ENCODE results near the gene NFATC2. TPM values are rescaled to one million over a fixed set of nuclear protein-coding genes. Genes with fewer than 3 reads are reported as not detected.

NFATC2 gene
- total RNA-seq (2014; rRNA removed; shearing (Covaris generic)), result 0.28 and 0.43 TPM in 2 replicates

DNA sequence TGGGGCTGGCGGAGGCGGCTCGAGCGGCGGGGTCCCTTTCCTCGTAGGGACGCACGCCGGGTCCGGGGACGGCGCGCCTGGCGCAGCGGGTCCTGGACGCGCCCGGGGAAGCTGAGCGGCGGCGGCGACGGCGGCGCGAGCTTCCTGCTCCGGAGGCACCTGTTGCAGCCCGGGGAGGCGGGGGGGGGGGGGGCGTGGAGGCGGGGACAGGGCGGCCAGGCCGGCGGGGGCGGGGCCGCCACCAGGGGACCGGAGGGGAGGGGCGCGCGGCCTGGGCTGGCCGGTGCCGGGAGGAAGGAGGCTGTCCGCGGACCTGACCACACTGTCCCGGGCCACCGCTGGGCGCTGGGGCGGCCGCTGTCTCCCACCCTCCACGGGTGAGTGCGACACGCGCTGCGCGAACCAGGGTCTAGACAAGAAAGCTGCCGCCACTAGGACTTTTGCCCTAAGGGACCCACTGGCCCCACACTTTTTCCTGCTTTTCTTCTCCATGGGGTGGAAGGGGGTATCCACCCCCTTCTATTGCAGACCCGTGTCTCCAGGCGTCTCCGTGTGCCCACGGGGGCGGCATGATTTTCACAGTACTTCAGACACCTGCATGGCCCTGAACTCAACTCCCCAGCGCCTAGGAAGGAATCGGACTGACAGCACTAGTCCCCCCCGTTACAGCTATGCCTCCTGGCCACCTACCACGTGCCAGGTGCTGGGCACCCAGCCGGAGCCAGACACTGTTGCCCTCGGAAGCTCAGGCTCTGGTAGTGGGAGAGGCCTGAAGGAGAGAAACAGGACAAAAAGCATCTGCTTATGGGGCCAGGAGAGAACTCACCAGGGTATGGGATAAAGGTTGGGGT, at the start of gene NFATC2:
TSS of gene NFATC2 (minus strand) at position 149 of the 851 bp plus-strand sequence. CDS start 220 bp downstream, outside the sequence.
- DNase-seq (ENCODE audit: low spot score), result no peak

DNA sequence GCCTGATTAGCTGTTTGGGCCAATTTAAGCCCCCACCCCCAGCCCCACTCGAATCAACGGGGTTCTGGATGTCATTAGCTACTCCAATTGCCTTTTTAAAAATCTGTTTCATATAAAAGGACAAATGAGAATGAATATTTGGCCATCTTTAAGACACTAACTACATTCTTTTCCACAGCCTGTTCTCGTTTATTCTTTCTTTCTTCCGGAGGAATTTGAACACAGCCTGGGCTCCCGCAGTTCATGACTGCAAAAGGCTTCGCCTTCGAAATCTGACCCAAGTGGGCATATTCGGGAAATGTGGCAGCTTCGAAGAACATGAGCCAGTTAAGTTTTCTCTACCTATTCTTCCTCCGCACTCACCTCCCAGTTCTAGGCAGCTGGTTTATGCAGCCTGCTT, 49.4 kb upstream of the NFATC2 start:
- no peak for DNase-seq (ENCODE audit: low spot score)

DNA sequence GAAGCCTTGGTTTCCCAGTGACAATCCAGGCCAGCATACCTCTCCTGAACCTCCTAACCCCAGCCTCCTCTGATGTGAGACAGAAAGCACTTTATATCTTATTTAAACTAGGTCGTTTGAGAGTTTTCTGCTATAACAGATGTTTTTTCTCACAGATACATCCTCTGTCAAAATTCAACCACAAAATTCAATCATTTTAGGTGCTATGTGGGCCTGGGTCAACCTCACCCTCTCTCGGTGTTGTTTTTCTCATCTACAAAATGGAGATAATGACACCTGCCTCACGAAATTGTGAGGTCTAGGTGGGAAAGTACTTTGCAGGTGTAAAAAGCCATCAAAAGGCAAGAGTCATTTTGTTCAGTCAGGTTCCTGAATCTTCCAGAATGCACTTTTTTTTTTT, 46.2 kb upstream of the NFATC2 start:
- DNase-seq (ENCODE audit: low spot score), result no peak

DNA sequence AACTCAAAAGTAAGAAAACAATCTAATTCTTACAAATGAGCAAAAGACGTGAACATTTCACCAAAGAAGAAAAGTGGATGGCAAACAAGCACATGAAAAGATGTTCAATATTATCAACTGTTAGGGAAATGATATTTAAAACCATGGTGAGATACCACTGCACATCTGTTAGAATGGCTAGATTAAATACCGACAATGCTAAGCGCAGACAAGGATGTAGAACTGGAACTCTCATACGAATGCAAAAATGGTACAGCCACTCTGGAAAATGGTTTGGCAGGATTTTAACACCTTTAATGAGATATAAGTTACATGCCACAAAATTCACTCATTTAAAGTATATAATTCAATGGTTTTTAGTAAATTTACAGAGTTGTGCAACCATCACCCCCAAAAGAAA, 44.6 kb upstream of the NFATC2 start:
- no peak for DNase-seq (ENCODE audit: low spot score)

DNA sequence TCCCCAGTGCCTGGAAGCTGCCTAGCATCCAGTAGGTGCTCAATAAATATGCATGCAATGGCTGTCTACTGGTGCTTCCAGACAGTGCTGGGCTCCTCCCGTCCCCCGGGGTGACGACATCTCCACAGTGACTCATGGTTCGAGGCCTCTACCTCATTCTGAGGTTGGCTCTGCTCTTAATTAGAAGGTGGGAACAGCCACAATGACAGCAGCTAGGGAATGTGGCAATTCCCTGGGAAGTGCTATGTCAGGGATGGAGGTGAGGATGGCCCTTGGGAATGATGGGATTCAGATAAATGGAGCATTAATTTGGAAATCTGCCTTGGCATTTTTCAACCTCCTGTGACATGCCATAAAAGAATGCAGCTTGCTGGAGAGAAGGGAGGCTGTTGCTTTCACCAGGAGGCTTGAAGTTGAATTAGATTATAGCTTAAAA, 43.5 kb upstream of the NFATC2 start:
- DNase-seq (ENCODE audit: low spot score), result peak; percentile 97

DNA sequence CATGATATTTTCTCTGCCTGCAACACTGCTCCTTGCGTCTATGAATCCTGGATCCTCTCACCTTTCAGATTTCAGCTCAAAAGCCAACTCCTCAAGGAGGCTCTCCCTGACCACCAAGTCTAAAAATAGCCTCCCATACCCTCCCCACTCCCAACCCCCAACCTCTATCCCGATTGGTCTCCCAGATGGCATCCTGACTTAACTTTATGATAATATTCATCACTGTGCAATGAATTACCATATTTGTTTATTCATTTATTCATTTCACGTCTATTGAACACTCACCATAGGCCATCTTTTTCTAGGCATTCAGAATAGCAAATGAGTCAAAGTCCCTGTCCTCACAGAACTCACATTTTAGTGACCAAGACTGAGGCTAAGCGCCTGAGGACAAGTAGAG, 42.6 kb upstream of the NFATC2 start:
- no peak for DNase-seq (ENCODE audit: low spot score)

DNA sequence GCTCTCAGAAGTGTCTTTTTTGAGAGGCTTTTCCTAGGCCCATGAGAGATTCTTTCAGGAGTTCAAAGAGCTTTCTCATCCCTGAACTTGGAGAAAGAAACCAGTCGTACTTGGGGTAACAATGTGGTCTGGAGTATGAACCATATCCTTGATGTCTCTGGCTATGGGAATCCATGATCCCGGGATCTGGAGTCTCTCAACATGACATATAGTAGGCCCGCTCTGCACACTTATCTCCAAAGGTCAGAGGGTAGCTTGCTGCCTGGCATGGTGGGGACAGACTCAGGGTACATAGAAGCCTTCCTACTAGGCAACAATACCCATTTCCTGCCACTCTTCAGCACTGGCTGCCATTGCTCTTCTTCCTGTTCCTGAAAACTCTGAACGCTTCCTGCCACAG, 42.2 kb upstream of the NFATC2 start:
- no peak for DNase-seq (ENCODE audit: low spot score)

DNA sequence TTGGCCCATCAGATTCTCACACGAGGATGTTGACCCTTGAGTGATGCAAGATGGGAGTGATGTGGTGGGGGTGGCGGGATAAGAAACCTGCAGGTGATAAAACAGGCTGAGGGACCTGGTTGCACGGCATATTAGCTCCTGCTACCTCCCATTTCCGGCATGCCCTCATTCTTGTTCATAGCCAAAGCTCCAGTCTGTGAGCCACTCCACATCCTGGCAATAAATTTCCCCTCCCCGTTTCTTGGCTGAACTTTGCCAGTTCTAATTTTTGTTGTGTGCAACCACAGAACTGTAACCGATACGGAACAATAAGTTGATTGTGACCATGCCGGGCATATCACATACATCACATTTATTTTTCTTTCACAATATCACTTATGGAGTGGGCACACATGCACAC, 41.6 kb upstream of the NFATC2 start:
- DNase-seq (ENCODE audit: low spot score), result peak; percentile 44

DNA sequence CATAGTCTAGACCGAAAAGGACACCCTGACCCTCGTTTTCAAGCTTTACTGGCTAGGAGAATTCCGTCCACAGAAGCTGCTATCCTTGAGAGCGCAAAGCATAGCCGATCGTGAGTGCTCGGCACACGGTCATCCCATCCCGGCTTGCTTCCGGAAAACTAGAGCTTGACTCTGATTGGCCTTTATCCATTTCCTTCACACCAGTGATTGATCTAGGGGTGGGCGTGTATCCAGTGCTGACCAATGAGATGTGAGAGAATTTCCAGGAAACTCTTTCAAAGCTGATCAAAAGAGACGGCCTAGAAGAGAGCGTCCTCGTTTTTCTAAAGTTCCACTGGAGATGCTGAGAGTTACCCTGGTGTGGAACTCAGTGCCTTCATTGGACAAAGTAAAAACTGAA, 41.0 kb upstream of the NFATC2 start:
- no peak for DNase-seq (ENCODE audit: low spot score)

DNA sequence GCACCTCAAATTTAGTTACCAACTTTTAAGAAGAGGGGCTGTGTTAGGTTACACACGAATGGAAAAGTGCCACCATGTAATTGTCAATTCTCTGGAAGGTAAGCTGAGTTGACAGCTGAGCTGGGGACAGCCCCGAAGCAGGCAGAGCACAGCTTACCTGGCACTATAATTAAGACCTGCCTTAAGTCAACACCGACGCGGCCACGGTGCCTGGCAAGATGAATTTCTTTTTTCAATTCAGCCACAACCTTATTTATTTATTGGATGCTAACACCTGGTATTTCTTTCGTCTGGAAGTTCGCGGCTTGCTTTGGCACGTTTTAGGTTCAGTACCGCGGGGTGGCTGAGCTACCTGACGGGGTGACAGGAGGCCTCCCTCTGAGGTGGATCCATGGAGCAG, 40.6 kb upstream of the NFATC2 start:
- no peak for DNase-seq (ENCODE audit: low spot score)

DNA sequence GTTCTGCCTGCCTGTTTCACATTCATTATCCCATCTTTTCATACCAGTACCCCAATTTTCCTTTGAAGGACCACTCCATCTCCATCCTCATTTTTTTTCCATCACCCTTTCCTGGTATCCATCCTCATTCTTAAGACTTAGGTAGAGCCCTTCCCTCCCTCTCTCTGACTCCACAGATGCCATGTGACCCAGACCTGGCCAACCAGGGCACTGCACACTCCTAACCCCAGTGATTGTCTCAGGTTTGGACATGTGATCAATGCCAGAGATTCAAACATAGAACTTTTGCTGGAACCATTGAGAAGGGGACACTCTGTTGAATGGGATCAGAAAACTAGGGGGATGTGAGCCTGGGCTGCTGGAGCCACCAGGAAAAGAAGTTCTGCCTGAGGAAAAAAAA, 39.1 kb upstream of the NFATC2 start:
- DNase-seq (ENCODE audit: low spot score), result no peak

DNA sequence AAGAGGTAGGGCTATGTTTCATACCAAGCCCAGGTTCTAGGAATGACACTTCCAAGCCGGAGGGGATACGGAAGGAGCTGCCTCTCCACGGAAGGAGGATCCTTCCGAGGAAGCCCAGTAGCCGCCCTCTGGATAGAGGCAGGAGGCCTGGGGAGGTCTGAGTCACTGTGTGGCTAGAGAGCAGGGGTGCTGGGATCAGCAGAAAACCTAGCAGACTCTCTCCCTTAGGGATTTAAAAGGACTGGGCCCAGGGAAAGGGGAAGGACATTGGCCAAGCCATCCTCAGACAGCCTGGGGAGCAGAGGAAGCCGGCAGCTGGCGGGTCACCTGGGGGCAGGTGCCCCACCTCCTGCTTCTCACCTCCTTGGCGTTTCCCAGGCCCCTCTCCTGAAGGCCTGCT, 36.6 kb upstream of the NFATC2 start:
- peak; percentile 85 for DNase-seq (ENCODE audit: low spot score)

DNA sequence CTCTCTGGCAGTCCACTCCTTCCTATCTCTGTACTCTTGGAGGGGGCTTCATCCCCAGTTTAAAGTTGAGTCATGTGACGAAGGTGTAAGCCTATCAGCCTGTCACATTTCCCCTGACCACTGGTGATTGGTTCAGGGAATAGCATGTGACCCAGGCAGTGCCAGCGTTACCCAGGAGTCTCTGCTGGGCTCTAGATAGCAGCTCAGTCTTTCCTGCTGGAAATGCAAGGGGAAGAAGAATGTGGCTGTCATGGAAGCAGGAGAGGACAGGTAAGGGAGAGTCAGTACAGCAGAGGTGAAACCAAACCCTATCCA, 35.6 kb upstream of the NFATC2 start:
- DNase-seq (ENCODE audit: low spot score), result no peak

DNA sequence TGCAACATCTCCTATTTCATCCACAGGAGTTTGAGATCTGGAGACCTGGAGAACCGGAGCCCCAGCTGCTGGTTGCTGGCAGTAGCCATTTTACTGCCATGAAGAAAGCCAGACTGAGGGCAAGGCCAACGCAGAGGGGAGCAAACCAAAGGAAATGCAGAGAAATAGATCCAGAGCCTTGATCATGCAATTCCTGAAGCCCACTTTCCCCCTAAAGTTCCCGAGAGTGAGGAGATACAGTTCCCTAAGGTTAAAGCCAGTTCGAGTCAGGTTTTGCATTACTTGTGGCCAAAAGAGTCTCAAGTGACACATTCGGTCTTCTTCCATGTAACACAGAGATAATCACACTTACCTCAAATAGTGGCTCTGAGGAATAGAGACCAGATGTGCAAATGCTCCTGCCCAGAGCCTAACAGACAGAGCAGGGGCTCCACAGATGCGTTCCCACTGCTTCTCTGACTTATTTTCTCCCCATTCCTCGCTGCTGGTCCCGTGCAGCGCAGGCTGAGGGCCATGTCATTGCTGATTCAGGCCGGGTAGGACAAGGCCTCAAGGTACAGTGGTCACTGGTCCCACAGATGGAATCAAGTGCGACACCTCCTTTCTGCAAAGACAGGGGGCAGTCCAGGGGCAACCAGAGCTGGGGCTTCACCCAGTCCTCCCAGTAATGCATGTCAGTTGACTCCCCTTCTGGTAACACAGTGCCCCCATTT, 35.1 kb upstream of the NFATC2 start:
- DNase-seq (ENCODE audit: low spot score), result no peak

DNA sequence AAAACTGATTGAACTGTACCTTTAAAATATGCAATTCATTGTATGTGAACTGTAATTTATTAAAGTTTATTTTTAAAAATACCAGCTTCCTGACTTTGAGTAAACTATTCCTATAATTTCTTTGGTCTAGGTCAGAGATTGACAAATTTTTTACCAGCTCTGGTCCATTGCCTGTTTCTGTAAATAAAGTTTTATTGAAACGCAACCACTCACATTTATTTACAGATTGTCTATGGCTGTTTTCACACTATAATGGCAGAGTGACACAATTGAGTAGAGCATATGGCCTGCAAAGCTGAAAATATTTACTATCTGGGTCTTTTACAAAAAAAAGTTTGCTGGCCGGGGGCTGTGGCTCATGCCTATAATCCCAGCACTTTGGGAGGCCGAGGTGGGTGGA, 33.0 kb upstream of the NFATC2 start:
- no peak for DNase-seq (ENCODE audit: low spot score)

DNA sequence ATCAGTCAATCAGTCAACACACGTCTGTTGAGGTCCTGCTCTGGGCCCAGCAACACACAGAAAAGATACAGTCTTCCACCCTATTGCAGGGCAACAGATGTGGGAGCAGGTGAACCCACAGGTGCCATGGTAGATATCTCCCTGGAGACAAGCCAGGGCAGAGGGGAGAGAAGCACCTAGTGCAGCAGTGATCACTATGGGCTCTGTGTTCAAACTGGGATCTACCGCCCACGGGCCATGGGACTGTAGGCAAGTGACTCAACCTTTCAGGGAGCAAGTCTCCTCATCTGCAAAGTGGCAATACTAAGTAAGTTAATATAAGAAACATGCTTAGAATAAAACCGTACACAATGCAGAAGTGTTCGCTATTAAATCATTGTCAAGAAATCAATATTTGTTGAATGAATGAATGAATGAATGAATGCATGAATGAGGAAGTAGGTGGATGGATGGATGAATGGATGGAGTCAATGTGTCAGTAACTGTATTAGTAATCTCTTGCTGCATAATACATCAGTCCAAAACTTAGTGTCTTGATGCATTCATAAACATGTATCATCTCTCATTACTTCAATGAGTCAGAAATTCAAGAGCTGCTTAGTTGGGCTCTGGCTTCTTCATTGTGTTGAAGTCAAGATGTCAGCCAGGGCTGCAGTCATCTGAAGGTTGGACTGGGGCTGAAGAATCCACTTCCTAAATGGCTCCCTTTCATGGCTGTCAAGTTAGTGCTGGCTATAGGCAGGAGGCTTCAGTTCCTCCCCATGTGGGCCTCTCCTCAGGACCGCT, 31.9 kb upstream of the NFATC2 start:
- DNase-seq (ENCODE audit: low spot score), result no peak

DNA sequence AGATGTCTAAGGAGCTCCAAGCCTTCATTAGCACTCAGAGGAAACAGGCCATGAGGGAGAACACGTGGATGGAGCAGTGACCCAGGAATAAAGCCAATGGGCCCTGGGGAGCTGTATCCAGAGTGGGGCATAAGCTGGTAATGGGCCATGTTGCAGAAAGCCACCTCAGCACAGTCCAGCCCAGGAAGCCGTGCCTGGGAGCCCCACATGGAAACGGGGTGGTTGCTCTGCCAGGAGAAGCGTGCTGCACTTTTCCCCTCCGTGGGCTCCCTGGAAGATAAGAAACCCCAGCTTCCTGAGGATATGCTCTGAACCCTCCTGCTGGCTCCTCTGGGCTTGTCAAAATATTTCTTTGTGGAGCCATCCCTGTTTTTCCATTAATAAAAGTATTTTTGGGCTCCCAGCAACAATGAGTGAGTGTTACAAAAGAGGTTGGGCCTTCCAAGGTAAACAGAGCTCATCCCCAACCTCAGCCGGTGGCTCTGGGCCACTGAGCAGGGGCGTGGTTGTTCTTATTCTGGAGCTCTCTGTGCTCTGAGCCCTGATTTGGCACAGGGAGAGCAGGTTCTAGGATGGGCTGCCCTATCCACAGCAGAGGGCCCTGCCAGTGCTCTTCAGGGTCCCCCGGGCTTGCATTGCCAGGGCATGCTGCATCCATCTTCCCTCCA, 31.2 kb upstream of the NFATC2 start:
- no peak for DNase-seq (ENCODE audit: low spot score)

DNA sequence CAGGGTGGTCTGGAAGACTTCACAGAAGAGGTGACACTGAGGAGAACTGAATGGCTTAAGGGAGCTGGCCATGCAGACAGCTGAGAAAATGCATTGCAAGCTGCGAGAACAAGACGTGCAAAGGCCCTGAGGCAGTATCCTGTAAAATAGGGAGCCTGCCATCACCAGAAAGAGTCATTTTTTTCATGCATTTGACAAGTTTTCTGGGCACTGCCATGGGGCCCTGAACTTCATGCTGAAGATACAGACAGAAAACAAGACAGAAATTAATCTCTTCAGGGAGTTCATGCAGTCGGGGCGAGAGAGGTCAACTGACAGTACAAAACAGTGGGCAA, 28.9 kb upstream of the NFATC2 start:
- DNase-seq (ENCODE audit: low spot score), result no peak

DNA sequence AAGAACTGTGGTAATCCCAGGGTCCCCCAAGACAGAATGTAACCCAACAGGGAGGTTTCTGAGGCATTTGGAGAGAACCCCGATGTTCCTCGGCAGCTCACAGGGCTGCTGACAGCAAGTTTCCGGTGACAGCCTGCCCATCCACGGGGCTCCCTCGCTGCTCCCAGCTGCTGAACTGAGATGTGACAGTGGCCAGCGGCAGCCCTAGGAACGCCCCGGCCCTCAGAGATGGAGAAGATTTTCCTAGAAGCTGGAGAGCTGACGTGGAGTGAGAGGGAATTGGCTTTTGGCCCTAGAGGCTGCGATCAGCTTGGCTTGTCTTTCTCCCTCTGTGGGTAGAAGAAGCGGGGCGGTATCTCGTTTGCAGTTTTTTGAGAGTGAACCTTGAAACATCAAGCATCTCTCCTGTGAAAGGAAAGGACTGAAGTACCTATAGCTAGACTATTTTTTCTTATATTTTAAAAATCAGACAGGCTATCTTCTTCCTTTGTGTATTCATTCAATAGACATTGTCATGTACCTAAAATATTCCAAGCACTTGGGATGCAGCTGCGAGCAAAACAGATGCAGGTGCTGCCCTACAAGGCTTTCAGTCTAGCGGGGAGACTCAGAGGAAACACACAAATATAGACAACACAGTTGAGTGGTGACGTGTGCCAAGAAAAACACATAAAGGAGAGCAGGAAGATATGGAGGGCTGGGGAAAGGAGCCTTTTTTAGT, 28.4 kb upstream of the NFATC2 start:
- DNase-seq (ENCODE audit: low spot score), result no peak

DNA sequence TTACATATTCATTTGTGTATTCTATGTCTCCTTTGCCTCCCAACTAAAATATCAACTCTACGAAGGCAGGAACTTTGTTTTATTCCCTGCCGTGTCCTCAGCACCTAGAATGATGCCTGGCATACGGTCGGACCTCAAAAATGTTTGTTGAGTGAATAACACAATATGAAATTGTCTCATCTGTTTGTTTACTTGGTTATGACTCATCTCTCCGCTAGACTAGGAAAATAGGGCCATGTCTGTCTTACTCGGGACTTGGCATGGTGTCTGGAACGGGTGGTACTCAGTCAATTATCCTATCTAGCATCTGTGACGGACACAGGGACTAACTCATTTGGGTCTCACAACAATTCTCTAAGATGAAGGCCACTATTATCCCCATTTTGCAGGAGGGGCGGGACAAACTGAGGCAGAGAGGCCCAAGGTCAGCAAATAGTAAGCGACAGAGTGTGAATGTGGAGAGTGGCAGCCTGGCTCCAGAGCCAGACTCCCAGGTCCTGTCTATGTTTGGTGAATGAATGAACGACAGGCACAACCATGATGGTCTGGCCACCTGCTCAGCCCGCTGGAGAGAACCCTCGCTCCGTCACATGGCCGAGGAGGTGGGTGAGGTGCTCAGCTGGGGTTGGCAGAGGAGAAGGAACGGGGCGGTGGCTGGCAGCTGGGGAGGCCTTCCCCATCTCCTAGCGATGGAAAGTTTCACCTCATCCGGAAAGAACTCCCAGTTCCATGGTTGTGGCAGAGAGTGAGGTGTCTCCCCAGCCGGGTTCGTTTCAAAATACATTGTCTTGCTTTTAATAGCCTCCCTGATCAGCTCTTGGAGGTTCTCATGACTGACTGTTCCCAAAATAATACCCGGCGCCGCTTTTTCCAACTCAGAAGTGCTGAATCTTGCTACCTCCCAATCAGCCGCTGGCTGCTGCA, 27.6 kb upstream of the NFATC2 start:
- peak; percentile 44 for DNase-seq (ENCODE audit: low spot score)

All from A172 (cell line).